Uterus (tissue), 4 donors: Measurements from ENCODE around the gene IGSF3. TPM values are rescaled to one million over a fixed set of nuclear protein-coding genes. Genes with fewer than 3 reads are reported as not detected.

ENCODE experiments used
- DNase-seq, 2 donors: peaks; one replicate each; pipeline ENCODE4 v3.0.0-alpha.2; 2019 to 2020
- H3K27ac ChIP-seq, 2 donors: fragments of 200-600 bp; sonication (generic); 1 replicate in 1 of 2; 2 replicates in 1 of 2; pipeline ENCODE4 v1.5.1; 2016 to 2018
- H3K27me3 ChIP-seq, 2 donors: fragments of 200-600 bp; sonication (generic); one replicate each; pipeline ENCODE4 v1.5.1; 2018 to 2019; ENCODE audit warnings: control low read depth in 1 of 2
- H3K36me3 ChIP-seq, 2 donors: fragments of 200-600 bp; sonication (generic); one replicate each; pipeline ENCODE4 v1.5.1; 2019; ENCODE audit warnings: control low read depth in 1 of 2
- H3K4me1 ChIP-seq, 2 donors: fragments of 200-600 bp; sonication (generic); one replicate each; pipeline ENCODE4 v1.5.1; 2018 to 2019; ENCODE audit warnings: control low read depth in 1 of 2
- H3K4me3 ChIP-seq, 2 donors: fragments of 200-600 bp; sonication (generic); 1 replicate in 1 of 2; 2 replicates in 1 of 2; pipeline ENCODE4 v1.5.1; 2018 to 2019; ENCODE audit warnings: mild to moderate bottlenecking in 1 of 2
- H3K9me3 ChIP-seq, 2 donors: fragments of 200-600 bp; sonication (generic); one replicate each; pipeline ENCODE4 v1.5.1; 2019; ENCODE audit warnings: control low read depth in 1 of 2
- POLR2A ChIP-seq, 2 donors: fragments of 450-650 bp; IDR thresholded peaks; one replicate each; pipeline ENCODE4 v1.6.1; 2016; ENCODE audit warnings: antibody characterized with exemption in 2 of 2, mild to moderate bottlenecking in 1 of 2, moderate library complexity in 1 of 2
- intact Hi-C: fragments of 100-400 bp; cut with DNase I; formaldehyde crosslinking; loops from one replicate; pipeline ENCODE4 v1.15.1; 2023; ENCODE audit warnings: low total_unique reads
- total RNA-seq, 4 donors: library from RNA; depleted of rRNA in 3 of 4; stranded (reverse); fragments of >200 nt in 3 of 4; gene quantifications; one replicate each; pipeline versions ENCODE4 v1.1.0 to v1.2.4, GENCODE V29; 2014 to 2023
- TF ChIP-seq, protein P1 (sequence below), 4 experiments: fragments of 200-600 bp in 2 of 4; fragments of 450-650 bp in 2 of 4; sonication (generic) in 2 of 4; IDR thresholded peaks; one replicate each; pipeline ENCODE4 v1.5.1; 2016 to 2019; ENCODE audit warnings: antibody characterized with exemption in 4 of 4, mild to moderate bottlenecking in 2 of 4, moderate library complexity in 1 of 4
- donor health status: DM: yes; HTN: yes; CAD: no.

IGSF3 gene
- total RNA-seq, 4 donors from 2014 or later: 3.8 to 35.6 (median 8.4) TPM

DNA sequence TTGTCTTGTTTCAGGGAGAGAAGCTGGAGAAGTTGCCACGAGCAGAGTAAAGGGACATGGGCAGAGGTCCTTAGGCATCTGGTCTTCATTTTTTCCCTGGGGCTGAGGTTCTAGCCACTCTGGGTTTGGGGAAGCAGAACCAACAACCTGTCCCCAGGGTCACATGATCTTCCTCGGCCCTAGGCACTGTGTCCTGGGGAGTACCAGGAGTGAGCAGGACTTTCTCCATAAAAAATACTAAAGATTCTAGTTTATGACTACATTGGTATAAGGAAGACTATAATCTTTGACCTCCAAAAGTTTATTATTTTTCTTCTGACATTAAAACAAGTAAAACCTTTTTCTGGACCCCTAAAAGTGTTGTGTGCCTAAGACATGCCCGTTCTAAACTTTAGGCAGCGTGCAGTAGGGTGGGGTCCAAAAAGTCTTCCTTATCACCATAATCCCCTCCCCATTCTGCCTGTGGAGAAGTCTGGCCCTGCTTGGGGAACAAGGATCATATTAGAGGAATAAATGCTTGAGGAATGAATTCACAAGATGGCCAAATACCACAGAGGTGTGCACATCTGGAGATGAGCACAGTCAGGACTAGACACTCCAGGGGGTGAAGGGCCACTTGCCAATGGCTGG lies 19.3 kb upstream of the IGSF3 start:
- DNase-seq: no peak
- Histone ChIP-seq H3K27me3 (no peaks in the 10 kb centered on the region), H3K4me1 (no peaks in the 10 kb centered on the region), H3K4me3 (no peak overlapping the region), H3K36me3 (no peaks in the 10 kb centered on the region), H3K27ac (no peak overlapping the region), H3K9me3 (no peaks in the 10 kb centered on the region)
- TF ChIP-seq, protein P1, sequence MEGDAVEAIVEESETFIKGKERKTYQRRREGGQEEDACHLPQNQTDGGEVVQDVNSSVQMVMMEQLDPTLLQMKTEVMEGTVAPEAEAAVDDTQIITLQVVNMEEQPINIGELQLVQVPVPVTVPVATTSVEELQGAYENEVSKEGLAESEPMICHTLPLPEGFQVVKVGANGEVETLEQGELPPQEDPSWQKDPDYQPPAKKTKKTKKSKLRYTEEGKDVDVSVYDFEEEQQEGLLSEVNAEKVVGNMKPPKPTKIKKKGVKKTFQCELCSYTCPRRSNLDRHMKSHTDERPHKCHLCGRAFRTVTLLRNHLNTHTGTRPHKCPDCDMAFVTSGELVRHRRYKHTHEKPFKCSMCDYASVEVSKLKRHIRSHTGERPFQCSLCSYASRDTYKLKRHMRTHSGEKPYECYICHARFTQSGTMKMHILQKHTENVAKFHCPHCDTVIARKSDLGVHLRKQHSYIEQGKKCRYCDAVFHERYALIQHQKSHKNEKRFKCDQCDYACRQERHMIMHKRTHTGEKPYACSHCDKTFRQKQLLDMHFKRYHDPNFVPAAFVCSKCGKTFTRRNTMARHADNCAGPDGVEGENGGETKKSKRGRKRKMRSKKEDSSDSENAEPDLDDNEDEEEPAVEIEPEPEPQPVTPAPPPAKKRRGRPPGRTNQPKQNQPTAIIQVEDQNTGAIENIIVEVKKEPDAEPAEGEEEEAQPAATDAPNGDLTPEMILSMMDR (IDR thresholded peaks at IDR 0.05): no peak
- no peak for TF ChIP-seq POLR2A (IDR thresholded peaks at IDR 0.05)
- intact Hi-C loops: no loop called here

DNA sequence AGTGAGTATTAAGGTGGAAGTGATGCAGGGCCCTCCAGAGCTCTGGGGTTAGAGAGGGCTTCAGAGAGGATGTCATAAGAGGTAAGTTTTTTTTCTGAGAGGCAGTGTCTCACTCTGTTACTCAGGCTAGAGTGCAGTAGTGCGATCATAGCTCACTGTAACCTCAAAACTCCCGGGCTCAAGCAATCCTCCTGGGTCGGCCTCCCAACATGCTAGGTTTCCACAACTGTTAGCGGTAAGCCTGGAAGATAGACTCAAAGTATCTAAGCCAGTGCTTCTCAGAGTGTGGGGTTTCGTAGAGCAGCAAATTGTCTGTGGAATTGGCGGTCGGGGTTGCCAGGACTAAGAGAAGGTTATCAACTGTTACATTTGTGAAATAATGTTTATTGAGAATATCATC lies 18.6 kb upstream of the IGSF3 start:
- TF ChIP-seq, protein P1 (IDR thresholded peaks at IDR 0.05): no peak
- TF ChIP-seq POLR2A (IDR thresholded peaks at IDR 0.05): no peak
- Histone ChIP-seq H3K4me1 (no peaks in the 10 kb centered on the region), H3K4me3 (no peak overlapping the region), H3K27ac (no peak overlapping the region), H3K27me3 (no peaks in the 10 kb centered on the region), H3K36me3 (no peaks in the 10 kb centered on the region), H3K9me3 (no peaks in the 10 kb centered on the region)
- intact Hi-C loops: no loop called here
- no peak for DNase-seq

DNA sequence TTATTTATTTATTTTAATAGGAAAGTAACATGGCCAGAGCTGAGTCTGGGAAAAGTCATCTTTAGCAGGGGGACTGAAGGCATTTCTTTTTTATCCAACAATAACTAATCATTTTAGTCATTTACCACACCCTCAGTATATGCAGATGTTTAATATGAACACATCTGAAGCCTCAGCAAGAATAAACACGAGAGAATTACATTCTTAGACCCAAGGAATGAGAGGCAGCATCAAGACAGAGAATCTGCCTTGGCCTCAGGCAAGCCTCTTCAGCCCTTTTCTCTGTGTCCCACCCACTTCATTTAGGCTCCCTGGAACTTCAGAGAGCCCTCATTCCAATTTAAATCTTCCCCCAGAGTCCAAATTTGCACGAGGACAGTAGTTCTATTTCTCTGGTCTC lies 17.0 kb upstream of the IGSF3 start:
- no peaks in the 10 kb centered on the region for H3K9me3 ChIP-seq
- no peaks in the 10 kb centered on the region for H3K27me3 ChIP-seq
- no peaks in the 10 kb centered on the region for H3K4me1 ChIP-seq
- no peak for TF ChIP-seq POLR2A (IDR thresholded peaks at IDR 0.05)
- TF ChIP-seq, protein P1 (IDR thresholded peaks at IDR 0.05): no peak
- no peaks in the 10 kb centered on the region for H3K36me3 ChIP-seq
- intact Hi-C loops: no loop called here
- no peak for DNase-seq
- H3K4me3 ChIP-seq: no peak overlapping the region
- H3K27ac ChIP-seq: no peak overlapping the region

DNA sequence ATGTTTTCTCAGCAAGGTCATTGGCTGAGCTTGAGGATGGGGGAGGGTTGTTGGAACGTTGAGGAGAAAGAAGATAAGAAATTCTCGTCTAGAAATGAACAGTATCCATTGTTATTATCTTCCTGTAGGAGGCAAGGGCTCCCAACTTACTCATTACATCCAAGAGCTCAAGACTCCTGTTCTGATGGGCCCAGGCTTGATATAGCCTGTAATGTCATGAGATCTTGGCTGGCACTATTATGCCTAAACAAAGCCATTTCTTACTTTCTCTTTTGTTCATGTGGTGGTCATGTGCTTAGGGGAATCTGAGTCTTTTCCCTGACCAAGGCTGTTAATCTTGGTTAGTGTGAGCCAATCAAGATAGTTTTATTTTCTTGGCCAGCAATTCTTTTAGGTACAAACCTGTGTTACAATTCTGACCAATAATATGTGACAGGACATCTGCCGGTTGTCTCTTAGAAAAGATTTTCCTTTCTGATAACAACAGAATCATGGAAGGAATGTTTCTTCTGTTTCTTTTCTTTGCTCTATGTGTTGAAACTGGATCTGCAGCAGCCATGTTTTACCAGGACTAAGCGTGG lies 15.2 kb upstream of the IGSF3 start:
- Histone ChIP-seq H3K4me3 (no peak overlapping the region), H3K27ac (no peak overlapping the region), H3K9me3 (no peaks in the 10 kb centered on the region), H3K4me1 (no peaks in the 10 kb centered on the region), H3K27me3 (no peaks in the 10 kb centered on the region), H3K36me3 (no peaks in the 10 kb centered on the region)
- intact Hi-C loops: no loop called here
- no peak for DNase-seq
- TF ChIP-seq POLR2A (IDR thresholded peaks at IDR 0.05): no peak
- TF ChIP-seq, protein P1 (IDR thresholded peaks at IDR 0.05): no peak

DNA sequence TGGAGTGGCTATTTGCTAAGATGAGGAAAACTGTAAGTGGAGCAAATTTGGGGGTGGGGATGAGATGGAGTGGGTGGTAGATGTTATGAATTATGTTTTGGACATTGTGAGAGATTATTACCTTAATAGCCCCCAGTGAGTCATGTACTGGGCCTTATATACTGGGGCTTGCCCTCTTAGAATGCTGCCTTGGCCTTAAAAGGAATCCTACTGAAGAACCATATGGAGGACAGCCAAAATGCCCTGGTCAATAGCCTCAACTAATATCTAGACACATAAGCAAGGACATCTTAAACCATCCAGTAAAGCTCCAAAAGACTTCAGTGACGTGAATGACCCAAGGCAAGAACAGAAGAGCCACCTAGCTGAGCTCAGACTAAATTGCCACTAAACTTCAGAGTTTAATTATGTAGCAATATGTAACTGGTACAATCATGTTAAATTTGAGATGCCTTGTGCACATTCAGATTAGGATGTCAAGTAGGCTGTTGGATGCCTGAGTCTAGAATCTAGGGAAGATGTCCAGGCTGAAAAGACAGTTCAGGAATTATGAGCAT lies 13.9 kb upstream of the IGSF3 start:
- no peak for DNase-seq
- Histone ChIP-seq H3K36me3 (no peaks in the 10 kb centered on the region), H3K27ac (no peak overlapping the region), H3K4me1 (no peaks in the 10 kb centered on the region), H3K9me3 (no peaks in the 10 kb centered on the region), H3K4me3 (no peak overlapping the region), H3K27me3 (no peaks in the 10 kb centered on the region)
- intact Hi-C loops: no loop called here
- TF ChIP-seq, protein P1 (IDR thresholded peaks at IDR 0.05): no peak
- TF ChIP-seq POLR2A (IDR thresholded peaks at IDR 0.05): no peak
